ENCODE results near the gene NFKB2.

DNA sequence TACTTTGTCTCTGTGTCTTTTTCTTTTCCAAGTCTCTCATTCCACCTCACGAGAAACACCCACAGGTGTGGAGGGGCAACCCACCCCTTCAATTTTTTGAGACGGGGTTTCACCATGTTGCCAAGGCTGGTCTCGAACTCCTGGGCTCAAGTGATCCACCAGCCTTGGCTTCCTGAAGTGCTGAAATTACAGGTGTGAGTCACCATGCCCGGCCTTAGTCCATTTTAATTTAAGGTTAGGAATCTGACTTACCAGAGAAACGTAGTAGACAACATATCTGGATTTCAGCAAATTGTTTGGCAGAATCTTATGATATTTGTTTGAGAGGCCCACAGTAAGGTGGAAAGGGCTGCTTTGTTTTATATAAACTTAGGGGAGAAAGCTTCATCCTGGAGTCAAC, 3.2 kb upstream of the NFKB2 start:
- TF ChIP-seq CTCF (IDR thresholded peaks at IDR 0.05 in 8 of 11, conservative IDR thresholded peaks at IDR 0.05 in 3 of 11) (no peak), POLR2A (IDR thresholded peaks at IDR 0.05) (no peak), POLR2AphosphoS5 (IDR thresholded peaks at IDR 0.05) (no peak)

Measured in spleen (tissue), 7 donors.